CD4-positive, alpha-beta T cell treated with Interleukin-10 for 1 hour (primary cell): ENCODE results near the gene RBBP9.
"Not testable (repeated sequence)": the region's sequence is repeated elsewhere in the genome, so short reads cannot be mapped to it uniquely, and the experiment has no call there.

ENCODE experiments used
- DNase-seq: peaks from one replicate; pipeline ENCODE4 v3.0.0-alpha.2; 2020

The RBBP9 gene

DNA sequence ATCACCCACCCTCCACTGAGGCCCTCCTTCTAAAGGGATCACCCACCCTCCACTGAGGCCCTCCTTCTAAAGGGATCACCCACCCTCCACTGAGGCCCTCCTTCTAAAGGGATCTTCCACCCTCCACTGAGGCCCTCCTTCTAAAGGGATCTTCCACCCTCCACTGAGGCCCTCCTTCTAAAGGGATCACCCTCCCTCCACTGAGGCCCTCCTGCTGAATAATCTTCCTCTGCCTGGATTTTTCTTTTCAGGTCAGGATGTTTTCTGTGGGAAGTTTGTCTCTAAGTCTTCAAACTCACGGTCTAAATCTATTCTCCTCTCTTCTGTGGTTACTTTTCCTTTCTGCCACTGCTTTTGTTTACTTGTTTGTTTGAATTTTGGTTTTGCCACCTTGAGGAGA is 4.6 kb upstream of the RBBP9 start:
- DNase-seq, result not testable (repeated sequence)

DNA sequence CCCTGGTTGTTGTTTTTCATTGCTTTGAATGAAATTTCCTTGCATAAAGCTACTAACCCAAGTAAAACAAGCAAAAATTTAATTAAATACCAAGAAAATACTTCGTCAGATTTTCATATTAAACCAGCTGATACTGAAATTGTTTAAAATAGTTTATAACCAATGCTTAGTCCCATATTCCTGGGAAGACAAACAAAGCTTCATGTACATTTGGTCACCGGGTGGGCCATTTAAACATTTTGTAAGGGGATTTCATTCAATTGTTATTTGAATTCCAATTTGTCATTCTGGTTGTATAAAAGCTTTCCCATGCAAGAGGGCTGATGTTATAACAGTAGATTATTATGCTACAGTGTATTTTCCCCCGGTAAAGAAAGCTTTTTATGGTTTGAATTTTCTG is 578 bp upstream of the RBBP9 start:
- no peak for DNase-seq

DNA sequence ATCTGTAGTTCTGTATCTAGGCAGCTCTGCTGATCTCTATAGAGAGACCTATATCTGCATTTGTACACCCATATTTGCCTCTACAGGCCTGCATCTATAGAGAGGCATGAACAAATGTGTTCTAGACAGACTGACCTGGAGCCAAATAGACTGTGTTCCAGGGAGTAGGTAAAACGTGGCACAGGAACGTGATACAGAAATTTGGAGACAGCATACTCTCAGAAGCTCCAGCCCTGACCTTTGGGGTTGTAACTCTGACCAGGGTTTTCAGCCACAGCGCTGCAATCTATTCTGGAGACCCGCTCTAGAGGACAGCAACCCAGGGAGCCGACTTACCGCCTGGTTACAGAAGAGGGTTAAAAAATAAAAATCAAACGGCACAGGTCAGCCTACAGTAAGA is 983 bp downstream of the RBBP9 start:
- DNase-seq, result no peak

DNA sequence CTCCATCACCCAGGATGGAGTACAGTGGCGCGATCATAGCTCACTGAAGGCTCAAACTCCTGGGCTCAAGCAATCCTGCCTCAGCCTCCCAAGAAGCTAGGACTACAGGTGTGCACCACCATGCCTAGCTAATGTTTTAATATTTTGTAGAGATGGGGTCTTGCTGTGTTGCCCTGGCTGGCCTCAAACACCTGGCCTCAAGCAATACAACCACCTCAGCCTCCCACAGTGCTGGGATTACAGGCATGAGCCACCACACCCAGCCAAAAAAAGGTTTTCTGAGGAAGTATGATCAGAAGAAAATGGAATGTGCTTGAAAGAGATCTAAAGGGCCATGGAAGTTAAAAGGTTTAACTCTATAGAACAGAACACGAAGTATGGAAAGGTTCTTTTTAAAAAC is 8.7 kb downstream of the RBBP9 start:
- DNase-seq, result no peak

DNA sequence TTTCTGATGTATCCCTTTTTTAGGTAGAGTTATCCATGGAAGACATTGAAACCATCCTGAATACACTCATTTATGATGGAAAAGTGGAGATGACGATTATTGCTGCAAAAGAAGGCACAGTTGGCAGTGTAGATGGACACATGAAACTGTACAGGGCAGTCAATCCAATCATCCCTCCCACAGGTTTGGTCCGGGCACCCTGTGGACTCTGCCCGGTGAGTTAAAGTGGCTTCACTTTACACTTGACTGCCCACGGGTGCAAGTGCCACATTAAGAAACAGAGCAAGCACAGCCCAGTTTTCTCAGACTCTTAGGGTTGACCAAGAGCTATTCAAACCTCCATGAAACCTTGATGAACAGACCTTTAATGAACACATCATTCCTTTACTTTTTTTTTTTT is 15.4 kb downstream of the RBBP9 start:
- DNase-seq, result no peak

DNA sequence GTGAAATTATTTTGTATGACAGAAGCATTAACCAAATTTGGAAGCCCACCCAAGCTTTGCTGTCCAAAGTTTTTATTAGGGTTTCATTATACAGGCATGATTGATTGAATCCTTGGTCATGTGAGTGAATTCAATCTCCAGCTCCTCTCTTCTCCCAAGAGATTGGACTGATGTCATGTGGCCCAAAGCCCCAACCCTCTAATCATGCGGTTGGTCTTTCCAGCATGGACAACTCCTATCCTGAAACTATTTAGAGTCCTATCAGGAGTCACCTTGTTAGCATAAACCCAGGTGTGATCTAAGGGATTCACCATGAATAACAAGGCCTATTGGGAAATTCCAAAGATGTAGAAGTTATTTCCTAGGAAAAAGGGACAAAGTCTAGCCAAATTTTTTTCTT is 19.2 kb downstream of the RBBP9 start:
- no peak for DNase-seq

DNA sequence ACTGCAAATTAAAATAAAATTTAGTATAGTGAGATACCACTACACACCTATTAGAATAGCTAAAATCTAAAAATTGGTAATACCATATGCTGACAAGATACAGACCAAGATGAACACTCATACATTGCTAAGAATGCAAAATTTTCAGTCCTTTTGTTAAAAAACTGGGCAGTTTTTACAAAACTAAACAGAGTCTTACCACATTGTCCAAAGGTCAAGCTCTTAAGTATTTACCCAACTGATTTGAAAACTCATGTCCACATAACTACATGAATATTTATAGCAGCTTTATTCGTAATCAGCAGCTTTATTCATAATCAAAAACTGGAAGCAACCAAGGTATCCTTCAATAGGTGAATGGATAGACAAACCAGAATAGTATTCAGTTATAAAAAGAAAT is 19.8 kb downstream of the RBBP9 start:
- DNase-seq, result no peak

DNA sequence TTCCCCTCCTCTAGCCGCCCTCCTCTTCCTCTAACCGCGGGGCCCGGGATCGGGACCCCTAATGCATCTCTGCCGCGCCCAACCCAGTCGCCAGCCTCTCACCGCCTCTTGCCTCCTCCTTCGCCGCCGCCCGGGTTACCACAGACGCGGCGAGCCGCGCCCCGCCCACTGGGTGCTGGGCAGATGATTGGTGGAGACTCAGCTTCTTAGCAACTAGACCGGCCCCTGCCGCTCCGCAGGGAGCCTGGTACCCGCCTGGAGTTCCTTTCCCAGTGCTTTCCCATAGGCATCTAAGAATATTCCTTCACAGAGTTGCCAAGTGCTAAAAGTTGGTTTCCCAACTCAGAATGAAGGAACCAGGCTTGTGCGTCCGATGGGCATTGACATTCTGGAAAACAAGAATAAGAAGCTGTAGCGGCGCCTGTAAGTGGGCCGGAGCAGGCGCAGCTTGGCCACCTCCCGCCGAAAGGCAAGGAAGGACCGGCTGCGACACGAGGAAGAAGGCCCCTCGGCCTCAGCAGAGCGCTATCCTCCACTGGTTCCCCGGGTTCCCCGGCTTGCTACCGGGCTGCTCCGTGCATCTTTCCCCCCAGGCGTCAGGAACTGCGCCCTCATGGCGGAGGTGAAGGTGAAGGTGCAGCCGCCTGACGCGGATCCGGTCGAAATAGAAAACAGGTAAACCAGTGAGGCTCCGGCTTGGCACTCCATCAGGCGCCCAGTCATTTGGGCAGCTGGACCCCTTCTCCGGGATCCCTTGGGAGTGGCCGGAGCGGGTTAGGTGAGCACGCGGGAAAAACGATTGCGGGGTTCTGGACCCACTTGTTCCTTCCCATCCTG is 29.9 kb downstream of the RBBP9 start, which contains the start of the genes DZANK1 and POLR3F:
TSS of gene DZANK1 (minus strand) at position 137 of the 837 bp plus-strand sequence. CDS start 1,672 bp downstream, outside the sequence.
TSS of gene POLR3F (plus strand) at position 497 of the 837 bp plus-strand sequence. CDS start at position 614, 117 bp downstream.
- DNase-seq, result peak; percentile 95

DNA sequence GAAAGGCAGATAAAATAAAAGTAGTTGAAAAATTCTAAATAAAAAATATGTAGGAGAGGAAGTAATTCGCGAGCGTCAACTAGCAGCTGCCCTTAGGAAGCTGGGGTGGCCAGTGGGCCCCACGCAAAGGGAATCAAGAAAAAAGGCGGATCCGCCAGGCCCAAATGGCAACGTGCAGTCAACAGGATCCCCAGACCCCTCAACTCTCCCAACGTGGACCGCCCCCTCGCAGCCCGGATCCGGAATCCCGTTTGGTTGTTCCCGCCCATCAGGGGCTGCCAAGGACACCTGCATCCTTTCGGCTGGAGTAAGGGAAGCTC is 30.5 kb downstream of the RBBP9 start:
- DNase-seq, result no peak

DNA sequence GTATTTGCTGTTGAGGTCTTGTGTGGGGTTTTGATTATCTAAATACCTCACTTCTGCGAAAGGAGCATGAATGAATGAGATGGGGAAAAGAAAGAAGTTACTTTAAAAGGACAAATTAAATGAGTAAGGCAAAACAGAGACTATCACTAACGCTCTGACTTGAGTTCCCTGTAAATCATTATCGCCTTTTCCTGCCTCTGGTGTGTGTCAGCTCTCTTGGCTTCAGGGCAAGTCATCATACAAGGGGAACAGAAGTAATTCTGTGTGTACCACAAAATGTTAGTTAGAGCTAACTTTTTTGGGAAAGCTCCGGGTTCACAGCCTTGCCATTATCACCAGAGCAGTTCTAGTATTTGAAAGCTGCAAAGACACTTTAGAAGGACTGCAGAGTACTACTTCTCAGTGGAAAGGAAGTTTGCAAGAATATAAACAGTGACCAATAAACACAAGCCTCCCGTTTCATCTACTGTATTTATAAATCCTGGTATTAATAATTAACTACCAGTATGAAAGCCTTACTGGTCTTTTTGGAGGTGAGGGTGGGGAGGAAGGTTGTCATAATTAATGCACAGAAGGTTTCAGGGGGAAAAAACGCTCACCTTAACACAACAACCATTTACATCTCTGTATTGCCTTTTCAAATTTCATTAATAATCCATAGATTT is 31.4 kb downstream of the RBBP9 start:
- no peak for DNase-seq

DNA sequence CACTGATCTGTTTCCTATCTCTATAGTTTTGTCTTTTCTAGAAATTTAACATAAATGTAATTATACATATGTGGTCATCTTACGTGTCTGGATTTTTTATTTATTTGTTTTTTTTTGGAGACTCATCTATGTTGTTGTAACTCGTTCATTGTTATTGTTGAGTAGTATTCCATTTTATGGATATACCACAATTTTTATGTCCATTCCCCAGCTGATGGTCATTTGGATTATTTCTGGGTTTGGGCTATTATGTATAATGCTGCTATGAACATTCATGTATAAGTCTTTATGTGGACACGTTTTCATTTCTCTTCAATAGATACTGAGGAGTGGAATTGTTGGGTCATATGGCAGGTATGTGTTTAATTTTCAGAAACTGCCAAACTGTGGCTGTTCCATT is 40.4 kb downstream of the RBBP9 start:
- no peak for DNase-seq

DNA sequence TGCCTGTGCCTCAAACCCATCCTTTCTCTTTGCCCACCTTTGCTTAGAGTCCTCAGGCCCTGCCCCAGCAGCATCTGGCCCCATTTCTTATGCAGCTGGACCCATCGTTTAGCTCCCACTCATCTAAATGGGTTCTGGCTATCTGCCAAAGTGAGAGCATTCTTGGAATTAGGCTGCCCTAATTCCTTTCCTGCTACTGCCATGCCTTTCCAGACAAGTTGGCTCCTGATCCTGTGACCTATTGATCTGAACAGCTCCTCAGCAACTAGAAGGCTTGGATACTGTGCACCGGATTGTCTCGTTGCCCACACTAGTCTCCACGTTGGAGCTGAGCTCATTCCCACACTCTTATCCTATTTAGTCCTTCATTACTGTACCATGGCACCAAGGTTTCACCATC is 53.1 kb downstream of the RBBP9 start:
- no peak for DNase-seq

DNA sequence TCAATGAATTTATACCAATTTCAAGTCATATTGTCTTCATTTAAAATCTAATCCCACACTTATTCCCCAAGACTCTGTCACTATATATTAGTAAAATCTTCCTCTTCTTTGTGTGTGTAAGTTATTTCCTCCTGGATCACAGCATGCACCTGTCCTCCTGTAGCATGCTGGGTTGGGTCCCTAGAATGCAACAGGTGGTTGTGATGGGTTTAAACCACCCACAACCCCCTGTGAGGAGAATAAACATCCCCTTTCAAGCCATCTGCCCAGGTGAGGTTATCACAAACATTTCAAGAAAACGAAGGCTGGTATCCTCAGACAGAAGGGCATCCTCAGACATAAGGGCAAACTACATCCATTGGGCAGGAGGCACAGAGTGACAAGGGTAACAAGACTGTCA is 56.6 kb downstream of the RBBP9 start:
- DNase-seq, result no peak

DNA sequence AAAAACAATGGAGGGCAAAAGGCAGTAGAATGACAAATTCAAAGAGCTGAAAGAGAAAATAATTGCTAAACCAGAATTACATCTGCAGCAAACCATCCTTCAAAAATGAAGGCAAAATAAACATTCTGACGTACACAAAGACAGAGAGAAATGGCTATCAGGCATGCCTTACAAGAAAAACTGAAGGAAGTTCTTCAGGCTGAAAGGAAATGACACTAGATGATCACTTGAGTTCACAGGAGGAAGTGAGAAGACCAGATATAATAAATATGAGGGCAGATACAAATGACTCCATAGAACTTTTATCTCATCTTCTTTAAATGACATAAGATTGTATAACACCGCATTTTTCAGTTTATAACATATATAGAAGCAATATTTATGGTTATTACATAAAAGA is 60.2 kb downstream of the RBBP9 start:
- DNase-seq, result no peak
